ENCODE data around the gene NLRX1. TPM values are rescaled to one million over a fixed set of nuclear protein-coding genes. Genes with fewer than 3 reads are reported as not detected.

The NLRX1 gene
- polyA plus RNA-seq, 1 of the 3 experiments (the other 2 are of a cell fraction): 13.7 TPM

DNA sequence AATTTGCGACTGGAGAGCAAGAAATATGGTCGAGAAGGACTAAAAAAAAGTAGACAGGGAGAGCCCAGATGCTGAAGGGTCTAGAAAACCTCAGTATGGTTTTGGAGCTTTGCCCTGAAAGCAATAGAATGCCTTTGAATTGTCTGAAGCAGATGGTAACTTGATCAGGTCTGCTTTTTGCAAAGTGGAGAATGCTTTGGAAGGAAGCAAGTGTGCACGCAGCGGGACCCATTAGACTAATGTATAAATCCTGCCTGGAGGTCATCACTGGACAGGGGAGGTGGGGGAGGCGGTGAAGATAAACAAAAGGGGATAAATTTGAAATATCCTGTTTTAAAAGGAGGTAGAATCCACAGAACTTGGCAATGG lies 47.9 kb upstream of the NLRX1 start:
- peak overlapping the region; percentile 81 for H3K4me2 ChIP-seq
- 13% methylated on average over 5 of the region's 5 CpGs for WGBS (ENCODE audit: low lambda C conversion rate)
- POLR2A ChIA-PET: interaction anchor here (1.5 kb wide), 2 partner anchors 9 to 14 kb away, joined by 9 to 11 read pairs; partner anchors contain the start of gene C2CD2L
- H4K20me1 ChIP-seq (ENCODE audit: insufficient read depth): no peaks in the 10 kb centered on the region
- H3K36me3 ChIP-seq (replicated peaks in 1 of 2; ENCODE audit: control insufficient read depth in 1 of 2, insufficient read depth in 2 of 2, low read length in 1 of 2): peaks cover 5 to 24% of the 10 kb centered on the region in 2 experiments
- peak overlapping the region; percentile 55 to 92; a peak in 3 of 4 replicates for H3K27ac ChIP-seq (ENCODE audit: low read depth in 2 of 2, low read length in 1 of 2)
- no peaks in the 10 kb centered on the region for H3K27me3 ChIP-seq (ENCODE audit: insufficient read depth)
- DNase-seq: peak; percentile 65
- peak overlapping the region; percentile 48 to 62 for H3K4me3 ChIP-seq (ENCODE audit: low read depth in 2 of 2, low read length in 1 of 2)
- no peaks in the 10 kb centered on the region for H3K9me2 ChIP-seq
- H3F3A ChIP-seq (replicated peaks; ENCODE audit: insufficient read depth): peaks cover 12% of the 10 kb centered on the region
- peak overlapping the region; percentile 63 for H3K9ac ChIP-seq
- CTCF ChIA-PET: interaction anchor here (0.9 to 1.3 kb wide), 4 partner anchors 14 to 431 kb away, joined by 3 to 6 read pairs (median 4); no protein-coding TSS in a partner anchor
- H3K79me2 ChIP-seq (ENCODE audit: insufficient read depth): peaks cover 39% of the 10 kb centered on the region
- H3K4me1 ChIP-seq (ENCODE audit: control insufficient read depth in 1 of 2, insufficient read depth in 2 of 2, low read depth in 1 of 2, low read length in 1 of 2): peaks cover 13 to 17% of the 10 kb centered on the region in 2 experiments; a peak in 3 of 4 replicates
- no peaks in the 10 kb centered on the region for H3K9me3 ChIP-seq
- TF ChIP-seq SIN3A (IDR thresholded peaks at IDR 0.05; ENCODE audit: borderline replicate concordance, low read depth, low read length): no peak
- TF ChIP-seq FOSL2 (IDR thresholded peaks at IDR 0.05; ENCODE audit: borderline replicate concordance, low read depth): no peak
- TF ChIP-seq RCOR1 (IDR thresholded peaks at IDR 0.05; ENCODE audit: low read length): no peak
- TF ChIP-seq, protein P1, sequence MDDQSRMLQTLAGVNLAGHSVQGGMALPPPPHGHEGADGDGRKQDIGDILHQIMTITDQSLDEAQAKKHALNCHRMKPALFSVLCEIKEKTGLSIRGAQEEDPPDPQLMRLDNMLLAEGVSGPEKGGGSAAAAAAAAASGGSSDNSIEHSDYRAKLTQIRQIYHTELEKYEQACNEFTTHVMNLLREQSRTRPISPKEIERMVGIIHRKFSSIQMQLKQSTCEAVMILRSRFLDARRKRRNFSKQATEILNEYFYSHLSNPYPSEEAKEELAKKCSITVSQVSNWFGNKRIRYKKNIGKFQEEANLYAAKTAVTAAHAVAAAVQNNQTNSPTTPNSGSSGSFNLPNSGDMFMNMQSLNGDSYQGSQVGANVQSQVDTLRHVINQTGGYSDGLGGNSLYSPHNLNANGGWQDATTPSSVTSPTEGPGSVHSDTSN (IDR thresholded peaks at IDR 0.05): 0 out of 2 replicates have a peak, but pooled peaks have one; percentile 3
- 0 out of 2 replicates have a peak, but pooled peaks have one; percentile 10 for TF ChIP-seq TCF12 (IDR thresholded peaks at IDR 0.05)
- no peak for TF ChIP-seq EP300 (IDR thresholded peaks at IDR 0.05; ENCODE audit: borderline replicate concordance in 1 of 2, low read depth in 1 of 2, low read length in 1 of 2)
- TF ChIP-seq GABPA (IDR thresholded peaks at IDR 0.05; ENCODE audit: low read depth): no peak
- H2AFZ ChIP-seq (ENCODE audit: low read depth): peak overlapping the region; percentile 89

DNA sequence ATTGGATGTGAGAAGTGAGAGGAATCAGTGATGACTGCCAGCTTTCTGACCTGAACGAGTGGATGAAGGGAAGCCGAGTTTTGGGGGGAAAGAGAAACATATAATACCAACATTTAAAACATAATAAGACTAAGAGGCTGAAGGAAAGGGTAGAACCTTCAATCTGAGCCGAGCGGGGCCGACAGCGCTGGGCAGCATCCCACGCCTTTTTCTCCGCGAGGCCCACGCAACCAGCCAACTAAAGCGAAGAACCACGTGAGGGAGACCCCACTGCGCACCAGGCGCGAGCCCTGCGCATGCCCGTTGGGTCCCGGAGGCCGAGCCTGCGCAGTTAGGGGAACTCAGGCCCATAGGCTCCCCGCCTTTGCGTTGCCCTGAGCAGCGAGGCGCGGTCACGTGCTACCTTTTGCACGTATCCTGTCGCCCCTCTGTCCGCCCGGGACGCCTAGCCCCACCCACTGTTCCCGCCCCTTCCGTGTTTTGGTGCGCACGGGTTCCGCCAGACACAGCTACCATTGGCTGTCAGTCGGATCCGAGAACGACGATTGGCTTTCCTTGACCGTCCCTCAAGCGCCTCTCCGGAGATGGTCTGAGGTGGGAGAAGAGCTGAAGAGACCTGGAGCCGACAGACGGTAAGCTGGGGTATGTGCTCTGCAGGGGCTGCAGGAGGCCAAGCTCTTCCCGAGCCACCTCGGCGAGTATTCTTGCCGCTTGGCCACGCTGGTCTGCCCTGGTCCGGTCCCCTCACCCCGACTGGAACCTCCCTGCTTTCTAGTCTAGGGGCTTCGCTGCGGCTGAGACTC lies 47.3 kb upstream of the NLRX1 start, which contains the start of gene HINFP:
Gene HINFP (plus strand): TSS at position 573 of the 803 bp plus-strand sequence. CDS start 5,365 bp downstream, outside the sequence.
- DNase-seq: peak; percentile 98
- peak within 1 kb of the TSS; percentile 88 to 90 for H3K4me3 ChIP-seq (ENCODE audit: low read depth in 2 of 2, low read length in 1 of 2)
- no peaks in the 10 kb centered on the region for H4K20me1 ChIP-seq (ENCODE audit: insufficient read depth)
- H3K4me1 ChIP-seq (ENCODE audit: control insufficient read depth in 1 of 2, insufficient read depth in 2 of 2, low read depth in 1 of 2, low read length in 1 of 2): peaks cover 13 to 17% of the 10 kb centered on the region in 2 experiments; a peak in 3 of 4 replicates
- WGBS (ENCODE audit: low lambda C conversion rate): 3% methylated on average over 30 of the region's 54 CpGs
- ChIA-PET POLR2A (interaction anchor here (0.5 to 1.9 kb wide), 8 partner anchors 10 to 94 kb away, joined by 3 to 11 read pairs (median 4); partner anchors contain the start of genes C2CD2L and HMBS), CTCF (interaction anchor here (0.8 to 1.3 kb wide), 4 partner anchors 13 to 202 kb away, joined by 3 to 6 read pairs (median 4); no protein-coding TSS in a partner anchor)
- peak within 1 kb of the TSS; percentile 91 for H3K4me2 ChIP-seq
- H3K9me2 ChIP-seq: no peaks in the 10 kb centered on the region
- H3K27me3 ChIP-seq (ENCODE audit: insufficient read depth): no peaks in the 10 kb centered on the region
- H3K36me3 ChIP-seq (replicated peaks in 1 of 2; ENCODE audit: control insufficient read depth in 1 of 2, insufficient read depth in 2 of 2, low read length in 1 of 2): peaks cover 5 to 20% of the 10 kb centered on the region in 2 experiments
- peaks cover 40% of the 10 kb centered on the region for H3K79me2 ChIP-seq (ENCODE audit: insufficient read depth)
- H3F3A ChIP-seq (replicated peaks; ENCODE audit: insufficient read depth): peaks cover 12% of the 10 kb centered on the region
- peak within 1 kb of the TSS; percentile 55 to 92; a peak in 3 of 4 replicates for H3K27ac ChIP-seq (ENCODE audit: low read depth in 2 of 2, low read length in 1 of 2)
- peak within 1 kb of the TSS; percentile 89 for H2AFZ ChIP-seq (ENCODE audit: low read depth)
- peak within 1 kb of the TSS; percentile 74 for H3K9ac ChIP-seq
- no peaks in the 10 kb centered on the region for H3K9me3 ChIP-seq
- TF ChIP-seq SIN3A (IDR thresholded peaks at IDR 0.05; ENCODE audit: borderline replicate concordance, low read depth, low read length): peak; percentile 24; the same call in 1 of the 2 replicates
- TF ChIP-seq, protein P1 (IDR thresholded peaks at IDR 0.05): peak; percentile 98
- TF ChIP-seq GABPA (IDR thresholded peaks at IDR 0.05; ENCODE audit: low read depth): peak; percentile 86
- TF ChIP-seq SMC3 (IDR thresholded peaks at IDR 0.05; ENCODE audit: low read depth, low read length): 0 out of 2 replicates have a peak, but pooled peaks have one; percentile 8
- 0 out of 2 replicates have a peak, but pooled peaks have one; percentile 19 for TF ChIP-seq RFX5 (IDR thresholded peaks at IDR 0.05; ENCODE audit: low read length)
- TF ChIP-seq MXI1 (IDR thresholded peaks at IDR 0.05; ENCODE audit: low read depth, low read length): peak; percentile 96
- TF ChIP-seq, protein P2, sequence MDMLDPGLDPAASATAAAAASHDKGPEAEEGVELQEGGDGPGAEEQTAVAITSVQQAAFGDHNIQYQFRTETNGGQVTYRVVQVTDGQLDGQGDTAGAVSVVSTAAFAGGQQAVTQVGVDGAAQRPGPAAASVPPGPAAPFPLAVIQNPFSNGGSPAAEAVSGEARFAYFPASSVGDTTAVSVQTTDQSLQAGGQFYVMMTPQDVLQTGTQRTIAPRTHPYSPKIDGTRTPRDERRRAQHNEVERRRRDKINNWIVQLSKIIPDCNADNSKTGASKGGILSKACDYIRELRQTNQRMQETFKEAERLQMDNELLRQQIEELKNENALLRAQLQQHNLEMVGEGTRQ (IDR thresholded peaks at IDR 0.05; ENCODE audit: borderline replicate concordance, low read depth, low read length): peak; percentile 82
- no peak for TF ChIP-seq EP300 (IDR thresholded peaks at IDR 0.05; ENCODE audit: borderline replicate concordance in 1 of 2, low read depth in 1 of 2, low read length in 1 of 2)
- TF ChIP-seq CHD2 (IDR thresholded peaks at IDR 0.05; ENCODE audit: low read length, partially characterized antibody): peak; percentile 58
- peak; percentile 55 for TF ChIP-seq TAF1 (IDR thresholded peaks at IDR 0.05; ENCODE audit: borderline replicate concordance, low read depth, low read length)
- TF ChIP-seq, protein P3, sequence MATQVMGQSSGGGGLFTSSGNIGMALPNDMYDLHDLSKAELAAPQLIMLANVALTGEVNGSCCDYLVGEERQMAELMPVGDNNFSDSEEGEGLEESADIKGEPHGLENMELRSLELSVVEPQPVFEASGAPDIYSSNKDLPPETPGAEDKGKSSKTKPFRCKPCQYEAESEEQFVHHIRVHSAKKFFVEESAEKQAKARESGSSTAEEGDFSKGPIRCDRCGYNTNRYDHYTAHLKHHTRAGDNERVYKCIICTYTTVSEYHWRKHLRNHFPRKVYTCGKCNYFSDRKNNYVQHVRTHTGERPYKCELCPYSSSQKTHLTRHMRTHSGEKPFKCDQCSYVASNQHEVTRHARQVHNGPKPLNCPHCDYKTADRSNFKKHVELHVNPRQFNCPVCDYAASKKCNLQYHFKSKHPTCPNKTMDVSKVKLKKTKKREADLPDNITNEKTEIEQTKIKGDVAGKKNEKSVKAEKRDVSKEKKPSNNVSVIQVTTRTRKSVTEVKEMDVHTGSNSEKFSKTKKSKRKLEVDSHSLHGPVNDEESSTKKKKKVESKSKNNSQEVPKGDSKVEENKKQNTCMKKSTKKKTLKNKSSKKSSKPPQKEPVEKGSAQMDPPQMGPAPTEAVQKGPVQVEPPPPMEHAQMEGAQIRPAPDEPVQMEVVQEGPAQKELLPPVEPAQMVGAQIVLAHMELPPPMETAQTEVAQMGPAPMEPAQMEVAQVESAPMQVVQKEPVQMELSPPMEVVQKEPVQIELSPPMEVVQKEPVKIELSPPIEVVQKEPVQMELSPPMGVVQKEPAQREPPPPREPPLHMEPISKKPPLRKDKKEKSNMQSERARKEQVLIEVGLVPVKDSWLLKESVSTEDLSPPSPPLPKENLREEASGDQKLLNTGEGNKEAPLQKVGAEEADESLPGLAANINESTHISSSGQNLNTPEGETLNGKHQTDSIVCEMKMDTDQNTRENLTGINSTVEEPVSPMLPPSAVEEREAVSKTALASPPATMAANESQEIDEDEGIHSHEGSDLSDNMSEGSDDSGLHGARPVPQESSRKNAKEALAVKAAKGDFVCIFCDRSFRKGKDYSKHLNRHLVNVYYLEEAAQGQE (IDR thresholded peaks at IDR 0.05; ENCODE audit: low read depth, low read length): no peak
- no peak for TF ChIP-seq EZH2phosphoT487 (IDR thresholded peaks at IDR 0.05; ENCODE audit: borderline replicate concordance, low read depth)
